ENCODE measurements around the gene GAB4. TPM values are rescaled to one million over a fixed set of nuclear protein-coding genes. Genes with fewer than 3 reads are reported as not detected.

The GAB4 gene
- total RNA-seq, 1 experiment from 2014 or later: not detected

DNA sequence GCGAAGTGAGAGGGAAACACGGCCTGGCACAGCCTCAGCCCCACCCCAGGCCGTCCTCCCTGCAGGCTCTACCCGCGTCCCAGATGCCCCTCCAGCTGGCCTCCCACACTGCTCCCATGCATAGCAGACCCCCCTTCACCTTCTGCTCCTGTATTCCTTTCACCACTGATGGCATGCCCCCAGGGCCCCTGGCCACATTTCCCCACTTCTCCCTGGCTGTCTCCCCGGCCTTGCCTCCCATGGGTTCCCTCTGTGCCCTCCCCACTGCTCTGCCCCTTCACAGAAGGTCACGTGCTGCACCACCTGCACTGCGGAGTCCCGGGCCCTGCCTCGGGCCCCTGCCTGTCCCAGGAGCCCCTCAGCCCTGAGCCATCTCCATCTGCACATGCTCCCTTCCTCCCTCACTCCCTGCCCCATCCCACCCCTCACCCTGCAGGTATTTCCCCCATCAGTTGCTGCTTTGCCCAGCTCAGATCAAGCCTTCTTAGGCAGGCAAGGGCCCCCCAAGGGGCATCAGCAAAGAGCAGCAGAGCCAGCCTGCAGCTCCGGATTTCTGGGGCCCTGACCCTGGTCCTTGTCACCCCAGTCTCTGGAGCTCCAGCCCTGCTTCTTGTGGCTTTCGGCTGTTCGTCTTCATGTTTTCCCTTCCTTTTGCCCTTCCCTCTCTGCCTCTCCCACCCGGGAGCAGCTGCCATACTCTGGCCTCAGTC, 46.4 kb downstream of the GAB4 start:
- Histone ChIP-seq H3K27me3 (ENCODE audit: insufficient read depth, low read length) (no peaks in the 10 kb centered on the region), H3K56ac (ENCODE audit: insufficient read length, low read depth, low read length) (no peak overlapping the region), H2AK5ac (ENCODE audit: insufficient read length, low read length) (no peak overlapping the region), H2BK12ac (ENCODE audit: insufficient read length, low read depth, low read length) (no peak overlapping the region), H3K23ac (ENCODE audit: insufficient read length, low read depth, low read length) (no peak overlapping the region), H3K79me2 (ENCODE audit: insufficient read depth, low read length) (no peaks in the 10 kb centered on the region), H2BK5ac (ENCODE audit: insufficient read length, low read length) (no peak overlapping the region), H2BK120ac (ENCODE audit: low read depth, low read length, poor library complexity, severe bottlenecking) (no peak overlapping the region), H3T11ph (ENCODE audit: low read length) (no peak overlapping the region), H3K79me1 (ENCODE audit: insufficient read depth, low read depth, low read length, poor library complexity, severe bottlenecking) (no peaks in the 10 kb centered on the region), H4K5ac (ENCODE audit: insufficient read length, low read depth, low read length) (no peak overlapping the region), H2BK15ac (ENCODE audit: low read depth, low read length) (no peak overlapping the region), H4K8ac (replicated peaks; ENCODE audit: insufficient read length, low read depth, low read length) (no peak overlapping the region), H3K23me2 (ENCODE audit: insufficient read length, low read depth, low read length, poor library complexity, severe bottlenecking) (no peaks in the 10 kb centered on the region), H3K14ac (ENCODE audit: insufficient read depth, low read length) (no peak overlapping the region), H4K91ac (ENCODE audit: insufficient read length, low read depth, low read length) (no peak overlapping the region), H2AFZ (ENCODE audit: low read length) (no peak overlapping the region), H4K20me1 (ENCODE audit: control insufficient read depth, insufficient read depth, insufficient read length) (no peaks in the 10 kb centered on the region), H3K4me2 (ENCODE audit: insufficient read depth, insufficient read length, low read length) (no peak overlapping the region), H3K9ac (ENCODE audit: extremely low read depth, insufficient read length, low read length) (no peak overlapping the region), H3K27ac (ENCODE audit: insufficient read length, low read depth, low read length) (no peak overlapping the region), H3K4me1 (ENCODE audit: insufficient read depth, low read length) (no peaks in the 10 kb centered on the region), H3K18ac (ENCODE audit: insufficient read length, low read depth, low read length) (no peak overlapping the region), H3K4ac (ENCODE audit: low read depth, low read length) (no peak overlapping the region), H3K9me3 (ENCODE audit: control insufficient read depth, low read depth, low read length) (no peaks in the 10 kb centered on the region), H2BK20ac (ENCODE audit: low read depth, low read length, poor library complexity, severe bottlenecking) (no peak overlapping the region)
- TF ChIP-seq, protein P1, sequence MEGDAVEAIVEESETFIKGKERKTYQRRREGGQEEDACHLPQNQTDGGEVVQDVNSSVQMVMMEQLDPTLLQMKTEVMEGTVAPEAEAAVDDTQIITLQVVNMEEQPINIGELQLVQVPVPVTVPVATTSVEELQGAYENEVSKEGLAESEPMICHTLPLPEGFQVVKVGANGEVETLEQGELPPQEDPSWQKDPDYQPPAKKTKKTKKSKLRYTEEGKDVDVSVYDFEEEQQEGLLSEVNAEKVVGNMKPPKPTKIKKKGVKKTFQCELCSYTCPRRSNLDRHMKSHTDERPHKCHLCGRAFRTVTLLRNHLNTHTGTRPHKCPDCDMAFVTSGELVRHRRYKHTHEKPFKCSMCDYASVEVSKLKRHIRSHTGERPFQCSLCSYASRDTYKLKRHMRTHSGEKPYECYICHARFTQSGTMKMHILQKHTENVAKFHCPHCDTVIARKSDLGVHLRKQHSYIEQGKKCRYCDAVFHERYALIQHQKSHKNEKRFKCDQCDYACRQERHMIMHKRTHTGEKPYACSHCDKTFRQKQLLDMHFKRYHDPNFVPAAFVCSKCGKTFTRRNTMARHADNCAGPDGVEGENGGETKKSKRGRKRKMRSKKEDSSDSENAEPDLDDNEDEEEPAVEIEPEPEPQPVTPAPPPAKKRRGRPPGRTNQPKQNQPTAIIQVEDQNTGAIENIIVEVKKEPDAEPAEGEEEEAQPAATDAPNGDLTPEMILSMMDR (conservative IDR thresholded peaks at IDR 0.05): no peak
- no peak overlapping the region; a peak in 1 of 7 replicates for H3K27ac Mint-ChIP-seq
- H3K36me3 Mint-ChIP-seq (ENCODE audit: insufficient read depth in 1 of 3, low read depth in 3 of 3): peaks cover 5 to 12% (median 11%) of the 10 kb centered on the region in 3 experiments; a peak in 5 of 7 replicates
- H3K4me1 Mint-ChIP-seq: no peaks in the 10 kb centered on the region
- no peak for DNase-seq
- peaks cover 17% of the 10 kb centered on the region for H3K27me3 Mint-ChIP-seq (ENCODE audit: low read depth)
- no CpG with 5 or more reads among the region's 14 CpGs for WGBS (ENCODE audit: extremely low coverage, insufficient read length, low lambda C conversion rate)
- H3K9me3 Mint-ChIP-seq: peaks cover 90 to 93% of the 10 kb centered on the region in 2 experiments
- no peak overlapping the region for H3K4me3 Mint-ChIP-seq

Data from H9 (cell line).